K562 (cell line): Measurements from ENCODE around the gene UBTD1. TPM values are rescaled to one million over a fixed set of nuclear protein-coding genes. Genes with fewer than 3 reads are reported as not detected.

Experiments used
- ATAC-seq: fragments of 200-7000 bp; cut with Tn5 transposase; 3 replicates; pipeline ENCODE4 v1.9.1; 2020; ENCODE audit warnings: moderate library complexity
- BruUV-seq: library from RNA; stranded (reverse); fragments of 400-500 nt; replicated peaks from 2 replicates; lab custom pipeline; 2021; lab: Mats Ljungman, UMichigan
- CTCF ChIA-PET: fragments of 300-600 bp; formaldehyde crosslinking; extraction: SDS; loops from one replicate; lab custom pipeline; 2021; ENCODE audit warnings: low intra/inter-chr PET ratio; lab: Yijun Ruan, JAX
- POLR2A ChIA-PET: fragments of 300-600, 350-650 bp; sonication (Branson Sonifier 250); formaldehyde crosslinking; extraction: SDS; loops from one replicate; lab custom pipeline; 2021; ENCODE audit warnings: antibody characterized with exemption, inconsistent platforms; lab: Yijun Ruan, JAX
- DNase-seq, 4 experiments: peaks; one replicate each; pipeline versions ENCODE4 v3.0.0 to v3.0.0-alpha.2; 2011 to 2018; ENCODE audit warnings: low spot score in 3 of 4, mixed read lengths in 3 of 4; ENCODE audit errors: extremely low read depth in 1 of 4
- FAIRE-seq: peaks from 2 replicates; lab custom pipeline; 2011; peaks lifted over from hg19 to GRCh38; lab: Jason Lieb, UNC
- H2AFZ ChIP-seq: 2 replicates; pipeline ENCODE4 v1.6.0; 2011; ENCODE audit warnings: low read depth, low read length, control low read depth, inconsistent platforms
- H3K27ac ChIP-seq: fragments of 200-600 bp; 3 replicates; pipeline ENCODE4 v1.8.0; 2011; ENCODE audit warnings: low read depth, mild to moderate bottlenecking, control low read depth, inconsistent platforms, low read length, moderate library complexity, mixed read lengths; ENCODE audit errors: extremely low read depth
- H3K27me3 ChIP-seq, 2 experiments: fragments of 300-600 bp in 1 of 2; 2 replicates in 1 of 2; 3 replicates in 1 of 2; pipeline versions ENCODE4 v1.6.0 to v1.8.0; 2011; ENCODE audit warnings: inconsistent platforms in 2 of 2, low read length in 2 of 2, mild to moderate bottlenecking in 1 of 2, mixed read lengths in 1 of 2, moderate library complexity in 1 of 2; ENCODE audit not compliant: control insufficient read depth in 2 of 2, insufficient read depth in 2 of 2
- H3K36me3 ChIP-seq: fragments of 300-600 bp; 3 replicates; pipeline ENCODE4 v1.8.0; 2011; ENCODE audit warnings: mild to moderate bottlenecking, low read length, inconsistent platforms; ENCODE audit not compliant: control insufficient read depth, insufficient read depth
- H3K4me1 ChIP-seq, 2 experiments: fragments of 200-600 bp in 1 of 2; replicated peaks in 1 of 2; 2 replicates in 1 of 2; 3 replicates in 1 of 2; pipeline versions ENCODE4 v1.5.1 to v1.8.0; 2011; ENCODE audit warnings: inconsistent platforms in 2 of 2, low read length in 2 of 2, mild to moderate bottlenecking in 1 of 2, mixed read lengths in 1 of 2, moderate library complexity in 1 of 2; ENCODE audit not compliant: control insufficient read depth in 2 of 2, insufficient read depth in 2 of 2
- H3K4me2 ChIP-seq: 2 replicates; pipeline ENCODE4 v1.6.1; 2011; ENCODE audit warnings: low read length, control low read depth, inconsistent platforms, mixed read lengths; ENCODE audit not compliant: insufficient read depth
- H3K4me3 ChIP-seq: fragments of 200-600 bp; sonication (generic), shearing (Covaris generic); 2 replicates; pipeline ENCODE4 v1.5.1; 2016; ENCODE audit warnings: control low read depth, inconsistent platforms
- H3K79me2 ChIP-seq: fragments of 200-600 bp; 3 replicates; pipeline ENCODE4 v1.8.0; 2011; ENCODE audit warnings: low read length, inconsistent platforms; ENCODE audit not compliant: control insufficient read depth, insufficient read depth
- H3K9ac ChIP-seq, 2 experiments: 2 replicates each; pipeline versions ENCODE4 v1.6.0 to v1.6.1; 2011; ENCODE audit warnings: low read depth in 2 of 2, low read length in 2 of 2, control low read depth in 1 of 2, inconsistent platforms in 1 of 2, mild to moderate bottlenecking in 1 of 2, mixed read lengths in 1 of 2; ENCODE audit not compliant: insufficient read depth in 1 of 2
- H3K9me1 ChIP-seq: one replicate; pipeline ENCODE4 v1.6.0; 2011; ENCODE audit warnings: inconsistent platforms, mild to moderate bottlenecking, low read length, moderate library complexity; ENCODE audit not compliant: control insufficient read depth, insufficient read depth
- H3K9me3 ChIP-seq: replicated peaks from 2 replicates; pipeline ENCODE4 v1.5.1; 2011; ENCODE audit warnings: low read depth, low read length, inconsistent platforms; ENCODE audit not compliant: control insufficient read depth, insufficient read depth
- H4K20me1 ChIP-seq: replicated peaks from 2 replicates; pipeline ENCODE4 v1.6.1; 2011; ENCODE audit warnings: low read length, inconsistent platforms, mixed read lengths; ENCODE audit not compliant: control insufficient read depth, insufficient read depth
- CBX8 ChIP-seq: fragments of 200-600 bp; sonication (generic); IDR thresholded peaks from 2 replicates; pipeline ENCODE4 v1.6.1; 2012; ENCODE audit warnings: borderline replicate concordance, mixed run types, low read depth, mild to moderate bottlenecking, moderate library complexity, mixed read lengths, low read length, control low read depth, inconsistent platforms; ENCODE audit not compliant: poor library complexity, severe bottlenecking; ENCODE audit errors: extremely low read depth
- GTF2B ChIP-seq: IDR thresholded peaks from 2 replicates; pipeline ENCODE4 v1.6.1; 2011; ENCODE audit not compliant: insufficient read length; ENCODE audit errors: extremely low read depth
- MAFK ChIP-seq: IDR thresholded peaks from 2 replicates; pipeline ENCODE4 v1.6.1; 2011; ENCODE audit warnings: low read length, improper control_type of control experiment
- NR2C1 ChIP-seq, 2 experiments: fragments of 450-650 bp; IDR thresholded peaks; 2 replicates each; pipeline ENCODE4 v1.6.1; 2017; ENCODE audit warnings: mild to moderate bottlenecking in 2 of 2, antibody characterized with exemption in 1 of 2, inconsistent platforms in 1 of 2, missing compliant biosample characterization in 1 of 2, missing genetic modification characterization in 1 of 2
- SRSF1 ChIP-seq: fragments of 200-400 bp; formaldehyde crosslinking; IDR thresholded peaks from 2 replicates; pipeline ENCODE4 v1.6.1; 2017; ENCODE audit warnings: mild to moderate bottlenecking, low read depth, low read length, moderate library complexity
- TAF1 ChIP-seq: IDR thresholded peaks from 2 replicates; pipeline ENCODE4 v1.6.1; 2011; ENCODE audit warnings: mild to moderate bottlenecking, low read length, moderate library complexity; ENCODE audit not compliant: insufficient read depth, control insufficient read depth, severe bottlenecking; ENCODE audit errors: extremely low read depth
- WHSC1 ChIP-seq: IDR thresholded peaks from one replicate; pipeline ENCODE4 v1.6.1; 2012; ENCODE audit warnings: low read length, control low read depth, inconsistent platforms
- XRCC3 ChIP-seq: fragments of 450-650 bp; IDR thresholded peaks from 2 replicates; pipeline ENCODE4 v1.6.1; 2017; ENCODE audit warnings: mild to moderate bottlenecking, moderate library complexity
- ZNF699 ChIP-seq: fragments of 250-450 bp; sonication (Bioruptor Pico); IDR thresholded peaks from 2 replicates; pipeline ENCODE4 v1.8.0; 2021; ENCODE audit warnings: mild to moderate bottlenecking, moderate library complexity; ENCODE audit not compliant: insufficient replicate concordance
- ZNF79 ChIP-seq: fragments of 250-450 bp; sonication (Bioruptor Pico); IDR thresholded peaks from 2 replicates; pipeline ENCODE4 v1.4.0; 2020; ENCODE audit warnings: low read depth, mild to moderate bottlenecking, moderate library complexity
- WGBS: fragments of 100-300 bp; shearing (Covaris generic); methylation state at CpG from one replicate; pipeline ENCODE4 v1.1.6; 2016; ENCODE audit warnings: low coverage, mixed read lengths; ENCODE audit not compliant: insufficient coverage; ENCODE audit errors: missing lambda C conversion rate; 5-methylcytosine and 5-hydroxymethylcytosine counted together
- in situ Hi-C: fragments of 300-500 bp; cut with MboI; formaldehyde crosslinking; loops from 4 replicates; pipeline ENCODE4 v1.15.0; 2018; ENCODE audit warnings: inconsistent platforms, mixed read lengths
- intact Hi-C: fragments of 100-400 bp; cut with micrococcal nuclease; formaldehyde crosslinking; loops from 2 replicates; pipeline ENCODE4 v1.14.2; 2022
- polyA plus RNA-seq, 8 experiments: library from polyadenylated mRNA; depleted of rRNA in 4 of 8; stranded (reverse) in 5 of 8; unstranded in 3 of 8; fragments of >200 nt; fragmentation: Nextera tagmentation in 2 of 8; fragmentation: Illumina TruSeq in 1 of 8; extraction: Ambion mirVana in 2 of 8; extraction: Trizol in 1 of 8; gene quantifications; 2 replicates each; pipeline versions ENCODE4 v1.2.1 to v1.2.3, GENCODE V29; 2011 to 2014; ENCODE audit warnings: inconsistent platforms in 1 of 8, missing spikeins in 1 of 8
- total RNA-seq, 7 experiments: library from RNA; depleted of rRNA in 6 of 7; stranded (reverse); fragments of >200 nt in 6 of 7; fragmentation: Illumina TruSeq in 2 of 7; extraction: Trizol in 2 of 7; gene quantifications; 2 replicates each; pipeline versions ENCODE4 v1.2.1 to v1.2.3, GENCODE V29; 2011 to 2021; ENCODE audit warnings: low replicate concordance in 1 of 7
- TF ChIP-seq, protein P1 (sequence below): fragments of 250-450 bp; sonication (Bioruptor Pico); IDR thresholded peaks from 2 replicates; pipeline ENCODE4 v1.4.0; 2020; ENCODE audit warnings: mild to moderate bottlenecking

Gene UBTD1
- total and polyA plus RNA-seq, 9 of the 15 experiments (the other 6 are each of a cell fraction or from before 2014, with no cell fraction given) = 0.08 to 1.6 (median 0.81) TPM; not detected in 1

DNA sequence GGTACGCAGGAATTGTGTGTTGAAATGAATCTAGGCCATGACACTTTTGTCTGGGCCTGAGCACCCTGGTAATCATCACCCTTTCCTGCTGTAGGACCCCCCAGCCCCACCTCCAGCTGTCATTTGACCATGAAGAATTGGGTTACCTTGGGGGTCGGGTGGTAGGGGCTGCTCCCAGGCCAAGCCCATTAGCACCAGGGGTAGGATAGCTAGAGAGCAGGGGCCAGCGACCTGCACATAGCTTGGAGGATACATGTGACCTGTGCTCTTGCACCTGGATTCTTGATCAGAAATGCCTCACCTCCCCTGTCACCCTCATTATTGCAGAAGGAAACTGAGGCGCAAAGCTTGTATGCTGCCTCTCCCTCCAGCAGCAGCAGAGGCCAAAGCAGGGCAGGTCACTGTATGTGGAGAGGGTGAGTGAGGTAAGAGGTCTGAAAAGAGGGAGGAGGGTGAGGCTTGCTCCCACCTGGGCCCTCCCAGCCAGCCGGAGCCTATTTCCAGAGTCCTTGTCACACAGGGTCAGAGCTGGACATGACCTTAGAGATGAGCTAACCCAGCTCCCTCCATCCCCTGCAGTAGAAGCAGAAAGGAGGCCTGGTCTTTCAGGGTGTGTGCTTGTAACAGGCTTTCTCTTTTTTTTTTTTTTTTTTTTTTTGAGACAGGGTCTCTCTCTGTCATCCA is 38.6 kb downstream of the UBTD1 start (continued):
- TF ChIP-seq GTF2B = no peak

DNA sequence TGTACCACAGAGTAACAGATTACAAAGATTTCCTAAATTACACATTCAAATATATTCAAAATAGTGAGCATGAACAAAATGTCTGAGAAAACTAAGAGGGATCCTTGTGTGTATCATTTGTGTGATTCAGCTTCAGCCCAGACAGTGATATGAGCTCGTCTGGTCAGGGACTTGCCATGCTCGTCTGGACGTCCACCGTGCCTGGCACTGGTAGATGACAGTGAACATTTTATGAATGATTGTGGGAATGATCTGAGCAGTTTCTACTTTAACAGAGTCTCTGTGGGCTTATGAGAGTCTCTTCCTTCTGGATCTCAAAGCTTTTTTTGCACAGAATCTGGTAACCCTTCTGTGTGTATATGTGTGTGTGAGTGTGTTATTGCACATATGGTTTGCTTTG is 39.7 kb downstream of the UBTD1 start:
- Histone ChIP-seq H3K27me3 (no peaks in the 10 kb centered on the region), H3K79me2 (no peaks in the 10 kb centered on the region), H3K4me2 (no peak overlapping the region), H3K9me1 (no peaks in the 10 kb centered on the region), H3K4me1 (peaks cover 14 to 17% of the 10 kb centered on the region in 2 experiments; a peak in 4 of 5 replicates), H4K20me1 (no peaks in the 10 kb centered on the region), H3K36me3 (no peaks in the 10 kb centered on the region), H3K4me3 (no peak overlapping the region), H3K9ac (no peak overlapping the region), H3K27ac (no peak overlapping the region), H3K9me3 (no peaks in the 10 kb centered on the region), H2AFZ (no peak overlapping the region)
- no peak for FAIRE-seq
- POLR2A ChIA-PET = interaction anchor here (0.6 to 1.6 kb wide), 3 partner anchors 10 to 39 kb away, joined by 3 to 4 read pairs (median 3); partner anchors contain the start of gene UBTD1
- TF ChIP-seq SRSF1 (no peak), ZNF79 (CRISPR knock-in tag) (no peak), XRCC3 (no peak), MAFK (no peak), NR2C1 (IDR thresholded peaks at IDR 0.05) (no peak), NR2C1 (tag; IDR thresholded peaks at IDR 0.05) (no peak), TAF1 (no peak), WHSC1 (no peak), ZNF699 (CRISPR knock-in tag) (no peak), CBX8 (no peak)
- TF ChIP-seq, protein P1, sequence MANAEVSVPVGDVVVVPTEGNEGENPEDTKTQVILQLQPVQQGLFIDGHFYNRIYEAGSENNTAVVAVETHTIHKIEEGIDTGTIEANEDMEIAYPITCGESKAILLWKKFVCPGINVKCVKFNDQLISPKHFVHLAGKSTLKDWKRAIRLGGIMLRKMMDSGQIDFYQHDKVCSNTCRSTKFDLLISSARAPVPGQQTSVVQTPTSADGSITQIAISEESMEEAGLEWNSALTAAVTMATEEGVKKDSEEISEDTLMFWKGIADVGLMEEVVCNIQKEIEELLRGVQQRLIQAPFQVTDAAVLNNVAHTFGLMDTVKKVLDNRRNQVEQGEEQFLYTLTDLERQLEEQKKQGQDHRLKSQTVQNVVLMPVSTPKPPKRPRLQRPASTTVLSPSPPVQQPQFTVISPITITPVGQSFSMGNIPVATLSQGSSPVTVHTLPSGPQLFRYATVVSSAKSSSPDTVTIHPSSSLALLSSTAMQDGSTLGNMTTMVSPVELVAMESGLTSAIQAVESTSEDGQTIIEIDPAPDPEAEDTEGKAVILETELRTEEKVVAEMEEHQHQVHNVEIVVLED (CRISPR knock-in tag) = no peak
- no peak for DNase-seq
- no peak for ATAC-seq
- intact Hi-C loops = no loop called here
- 40% methylated on average over 4 of the region's 4 CpGs for WGBS
- BruUV-seq = no TSS peak
- CTCF ChIA-PET = no interaction called here
- in situ Hi-C loops = no loop called here
